Neural cell (in vitro differentiated cells): ENCODE measurements around the gene ABCA13. TPM values are rescaled to one million over a fixed set of nuclear protein-coding genes. Genes with fewer than 3 reads are reported as not detected.

Source experiments
- H2AFZ ChIP-seq: fragments of 200-600, 300-800 bp; sonication (generic), shearing (Covaris generic); 2 replicates; pipeline ENCODE4 v1.6.0; 2014; ENCODE audit warnings: low read depth, mild to moderate bottlenecking, antibody characterized with exemption, low read length, moderate library complexity
- H3F3A ChIP-seq: fragments of 200-600 bp; shearing (Covaris generic); 2 replicates; pipeline ENCODE4 v1.6.1; 2016; ENCODE audit warnings: mild to moderate bottlenecking, moderate library complexity, mixed read lengths, antibody characterized with exemption, low read length; ENCODE audit not compliant: insufficient read depth, poor library complexity, severe bottlenecking
- H3K27ac ChIP-seq: fragments of 200-600, 300-800 bp; sonication (generic), shearing (Covaris generic); 2 replicates; pipeline ENCODE4 v1.5.1; 2014; ENCODE audit warnings: mild to moderate bottlenecking, low read length, moderate library complexity
- H3K27me3 ChIP-seq: fragments of 300-800, 200-600 bp; sonication (generic), shearing (Covaris generic); 2 replicates; pipeline ENCODE4 v1.6.0; 2014; ENCODE audit warnings: mild to moderate bottlenecking, low read depth, low read length, moderate library complexity; ENCODE audit not compliant: insufficient read depth
- H3K36me3 ChIP-seq: fragments of 300-800, 200-600 bp; sonication (generic), shearing (Covaris generic); 2 replicates; pipeline ENCODE4 v1.5.1; 2014; ENCODE audit warnings: mild to moderate bottlenecking, antibody characterized with exemption, low read length, moderate library complexity; ENCODE audit not compliant: insufficient read depth
- H3K4me2 ChIP-seq: fragments of 300-800, 200-600 bp; sonication (generic), shearing (Covaris generic); 2 replicates; pipeline ENCODE4 v1.6.0; 2014; ENCODE audit warnings: mild to moderate bottlenecking, low read length
- H3K4me3 ChIP-seq: fragments of 300-800, 200-600 bp; sonication (generic), shearing (Covaris generic); 2 replicates; pipeline ENCODE4 v1.5.1; 2014; ENCODE audit warnings: mild to moderate bottlenecking, low read length, moderate library complexity
- H3K79me2 ChIP-seq: fragments of 200-600 bp; shearing (Covaris generic); replicated peaks from 2 replicates; pipeline ENCODE4 v1.6.0; 2014; ENCODE audit warnings: mild to moderate bottlenecking, low read length, moderate library complexity; ENCODE audit not compliant: insufficient read depth
- H3K9ac ChIP-seq: fragments of 300-800, 200-600 bp; sonication (generic), shearing (Covaris generic); 2 replicates; pipeline ENCODE4 v1.6.1; 2016; ENCODE audit warnings: mild to moderate bottlenecking, low read length, mixed read lengths
- H3K9me2 ChIP-seq: fragments of 200-600 bp; shearing (Covaris generic); 2 replicates; pipeline ENCODE4 v1.6.1; 2016; ENCODE audit warnings: mild to moderate bottlenecking, low read length, mixed read lengths; ENCODE audit not compliant: insufficient read depth
- H3K9me3 ChIP-seq: fragments of 200-600, 300-800 bp; sonication (generic), shearing (Covaris generic); 2 replicates; pipeline ENCODE4 v1.6.1; 2016; ENCODE audit warnings: mild to moderate bottlenecking, mixed run types, low read length, moderate library complexity, mixed read lengths
- H4K20me1 ChIP-seq: fragments of 200-600 bp; shearing (Covaris generic); 2 replicates; pipeline ENCODE4 v1.6.1; 2016; ENCODE audit warnings: mild to moderate bottlenecking, mixed run types; ENCODE audit not compliant: insufficient read depth
- CTCF ChIP-seq: fragments of 450-650 bp; IDR thresholded peaks from 2 replicates; pipeline ENCODE4 v1.5.1; 2014; ENCODE audit warnings: antibody characterized with exemption, mild to moderate bottlenecking, moderate library complexity; ENCODE audit not compliant: poor library complexity, severe bottlenecking
- EP300 ChIP-seq: fragments of 450-650 bp; conservative IDR thresholded peaks from 2 replicates; pipeline ENCODE4 v1.6.1; 2014; ENCODE audit warnings: antibody characterized with exemption, mild to moderate bottlenecking, moderate library complexity; ENCODE audit not compliant: poor library complexity, severe bottlenecking
- EZH2 ChIP-seq: fragments of 200-600, 300-800 bp; shearing (Covaris generic), sonication (generic); IDR thresholded peaks from 2 replicates; pipeline ENCODE4 v1.6.1; 2014; ENCODE audit warnings: antibody characterized with exemption, low read length, borderline replicate concordance, mild to moderate bottlenecking; ENCODE audit not compliant: insufficient read depth, poor library complexity, severe bottlenecking
- MXI1 ChIP-seq: fragments of 450-650 bp; conservative IDR thresholded peaks from 2 replicates; pipeline ENCODE4 v1.6.1; 2014; ENCODE audit warnings: antibody characterized with exemption, mild to moderate bottlenecking; ENCODE audit not compliant: poor library complexity, severe bottlenecking
- POLR2AphosphoS5 ChIP-seq: IDR thresholded peaks from 2 replicates; pipeline ENCODE4 v1.6.1; 2012
- RAD21 ChIP-seq: fragments of 450-650 bp; conservative IDR thresholded peaks from 2 replicates; pipeline ENCODE4 v1.6.1; 2014; ENCODE audit warnings: antibody characterized with exemption, mild to moderate bottlenecking, moderate library complexity
- REST ChIP-seq: IDR thresholded peaks from 2 replicates; pipeline ENCODE4 v1.6.1; 2012; ENCODE audit warnings: borderline replicate concordance
- SMC3 ChIP-seq: fragments of 450-650 bp; conservative IDR thresholded peaks from 2 replicates; pipeline ENCODE4 v1.6.1; 2014; ENCODE audit warnings: antibody characterized with exemption, mild to moderate bottlenecking, moderate library complexity; ENCODE audit not compliant: poor library complexity
- TAF1 ChIP-seq: IDR thresholded peaks from 2 replicates; pipeline ENCODE4 v1.6.1; 2012; ENCODE audit warnings: low read depth
- polyA plus RNA-seq: library from polyadenylated mRNA; depleted of rRNA; stranded (reverse); fragments of >200 nt; gene quantifications from 2 replicates; pipeline ENCODE4 v1.2.3, GENCODE V29; 2014

The ABCA13 gene
- polyA plus RNA-seq, 1 donor from 2014 or later: 0.20 TPM

GRCh38 chr7:48207155-48207675, 36.0 kb downstream of the ABCA13 start:
- Histone ChIP-seq H3F3A (no peaks in the 10 kb centered on the region), H3K9me2 (no peaks in the 10 kb centered on the region), H3K27ac (no peak overlapping the region), H3K9me3 (no peaks in the 10 kb centered on the region), H3K4me3 (no peak overlapping the region), H3K27me3 (no peaks in the 10 kb centered on the region), H2AFZ (no peak overlapping the region), H3K36me3 (no peaks in the 10 kb centered on the region), H4K20me1 (no peaks in the 10 kb centered on the region), H3K4me2 (no peak overlapping the region), H3K9ac (no peak overlapping the region), H3K79me2 (no peaks in the 10 kb centered on the region)
- TF ChIP-seq SMC3: no peak
- TF ChIP-seq CTCF: no peak
- TF ChIP-seq RAD21: no peak
- TF ChIP-seq EZH2: no peak
- no peak for TF ChIP-seq TAF1
- TF ChIP-seq EP300: no peak
- no peak for TF ChIP-seq POLR2AphosphoS5
- TF ChIP-seq REST: no peak

GRCh38 chr7:48209004-48209600, 37.8 kb downstream of the ABCA13 start:
- H4K20me1 ChIP-seq: no peaks in the 10 kb centered on the region
- H2AFZ ChIP-seq: no peak overlapping the region
- H3K4me3 ChIP-seq: no peak overlapping the region
- no peaks in the 10 kb centered on the region for H3K79me2 ChIP-seq
- H3F3A ChIP-seq: no peaks in the 10 kb centered on the region
- TF ChIP-seq SMC3 (no peak), TAF1 (no peak), MXI1 (no peak), RAD21 (no peak), EP300 (no peak), POLR2AphosphoS5 (no peak), CTCF (no peak), REST (no peak), EZH2 (no peak)
- H3K9ac ChIP-seq: no peak overlapping the region
- H3K27ac ChIP-seq: no peak overlapping the region
- H3K4me2 ChIP-seq: no peak overlapping the region
- no peaks in the 10 kb centered on the region for H3K9me3 ChIP-seq
- no peaks in the 10 kb centered on the region for H3K9me2 ChIP-seq
- H3K36me3 ChIP-seq: no peaks in the 10 kb centered on the region
- no peaks in the 10 kb centered on the region for H3K27me3 ChIP-seq
